Fibroblast of lung (primary cell): ENCODE measurements around the gene RSPH1. TPM values are rescaled to one million over a fixed set of nuclear protein-coding genes. Genes with fewer than 3 reads are reported as not detected.

ENCODE experiments used
- DNase-seq, 2 donors: peaks; one replicate each; pipeline versions ENCODE4 v3.0.0 to v3.0.0-alpha.2; 2010; ENCODE audit warnings: low read depth in 2 of 2
- H2AFZ ChIP-seq: 2 replicates; pipeline ENCODE4 v1.5.1; 2012; ENCODE audit warnings: low read length, control low read depth, inconsistent platforms
- H3K27ac ChIP-seq: 2 replicates; pipeline ENCODE4 v1.5.1; 2011; ENCODE audit warnings: low read length, control low read depth; ENCODE audit not compliant: insufficient read depth
- H3K27me3 ChIP-seq: 2 replicates; pipeline ENCODE4 v1.5.1; 2011; ENCODE audit warnings: mild to moderate bottlenecking, low read length; ENCODE audit not compliant: control insufficient read depth, insufficient read depth
- H3K36me3 ChIP-seq: 2 replicates; pipeline ENCODE4 v1.5.1; 2011; ENCODE audit warnings: low read length; ENCODE audit not compliant: control insufficient read depth, insufficient read depth
- H3K4me1 ChIP-seq: 2 replicates; pipeline ENCODE4 v1.5.1; 2011; ENCODE audit warnings: low read length; ENCODE audit not compliant: control insufficient read depth, insufficient read depth; ENCODE audit errors: extremely low read depth
- H3K4me2 ChIP-seq: 2 replicates; pipeline ENCODE4 v1.5.1; 2011; ENCODE audit warnings: low read length, control low read depth; ENCODE audit not compliant: insufficient read depth; ENCODE audit errors: extremely low read depth
- H3K4me3 ChIP-seq, 4 experiments: fragments of 200-600 bp in 1 of 4; sonication (generic) in 1 of 4; replicated peaks in 1 of 4; 2 replicates each; pipeline ENCODE4 v1.5.1; 2011 to 2016; ENCODE audit warnings: low read length in 4 of 4, low read depth in 3 of 4, mild to moderate bottlenecking in 3 of 4, control low read depth in 2 of 4, inconsistent platforms in 1 of 4, mixed read lengths in 1 of 4; ENCODE audit not compliant: insufficient read depth in 1 of 4; ENCODE audit errors: control extremely low read depth in 1 of 4
- H3K79me2 ChIP-seq: 2 replicates; pipeline ENCODE4 v1.5.1; 2012; ENCODE audit warnings: mild to moderate bottlenecking, low read length, inconsistent platforms; ENCODE audit not compliant: control insufficient read depth, insufficient read depth
- H3K9ac ChIP-seq: 2 replicates; pipeline ENCODE4 v1.5.1; 2011; ENCODE audit warnings: mild to moderate bottlenecking, low read length, control low read depth; ENCODE audit not compliant: insufficient read depth
- H3K9me3 ChIP-seq: 2 replicates; pipeline ENCODE4 v1.5.1; 2012; ENCODE audit warnings: low read depth, low read length; ENCODE audit not compliant: control insufficient read depth, insufficient read depth
- H4K20me1 ChIP-seq: 2 replicates; pipeline ENCODE4 v1.5.1; 2011; ENCODE audit warnings: low read length; ENCODE audit not compliant: control insufficient read depth, insufficient read depth; ENCODE audit errors: extremely low read depth
- EZH2 ChIP-seq: IDR thresholded peaks from 2 replicates; pipeline ENCODE4 v1.5.1; 2012; ENCODE audit warnings: low read length, control low read depth, mild to moderate bottlenecking; ENCODE audit errors: missing control alignments
- polyA plus RNA-seq, 2 donors: library from polyadenylated mRNA; depleted of rRNA in 1 of 2; stranded (reverse) in 1 of 2; unstranded in 1 of 2; fragments of >200 nt; gene quantifications; 2 replicates each; pipeline ENCODE4 v1.2.1, GENCODE V29; 2011 to 2012; ENCODE audit warnings: missing spikeins in 1 of 2
- total RNA-seq: library from RNA; depleted of rRNA; stranded (reverse); fragments of >200 nt; gene quantifications from 2 replicates; pipeline ENCODE4 v1.2.1, GENCODE V29; 2014
- TF ChIP-seq, protein P1 (sequence below), 2 donors: IDR thresholded peaks in 1 of 2; conservative IDR thresholded peaks in 1 of 2; 1 replicate in 1 of 2; 2 replicates in 1 of 2; pipeline ENCODE4 v1.5.1; 2011 to 2012; ENCODE audit warnings: low read length in 2 of 2, control low read depth in 1 of 2, inconsistent platforms in 1 of 2, low read depth in 1 of 2, mild to moderate bottlenecking in 1 of 2

Gene RSPH1
- total and polyA plus RNA-seq, 2 donors (not counting 1 experiment from before 2014, with no cell fraction given) = not detected

DNA sequence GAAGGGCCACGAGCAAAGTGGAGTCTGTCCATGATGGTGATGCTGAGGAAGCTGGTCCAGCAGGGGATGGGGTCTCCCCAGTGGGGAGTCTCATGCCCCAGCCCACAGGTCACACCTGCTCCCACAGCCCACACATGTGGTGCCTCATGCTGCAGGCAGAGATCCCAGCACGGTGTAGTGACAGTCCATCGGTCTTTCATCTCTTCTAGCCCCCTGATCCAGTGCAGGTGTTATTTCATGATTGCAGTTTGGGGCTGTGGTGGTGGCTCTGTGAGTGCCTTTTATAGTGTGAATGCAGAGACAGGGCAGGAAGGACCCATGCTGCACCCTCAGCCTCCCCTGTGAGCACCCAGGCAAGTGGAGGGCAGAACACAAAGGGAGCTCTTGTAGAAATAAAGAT is 47.3 kb downstream of the RSPH1 start:
- Histone ChIP-seq H3K4me1 (no peaks in the 10 kb centered on the region), H3K9ac (no peak overlapping the region), H3K27ac (no peak overlapping the region), H3K4me3 (no peak overlapping the region), H3K27me3 (no peaks in the 10 kb centered on the region), H4K20me1 (no peaks in the 10 kb centered on the region), H3K79me2 (no peaks in the 10 kb centered on the region), H2AFZ (no peak overlapping the region), H3K4me2 (no peak overlapping the region), H3K9me3 (no peaks in the 10 kb centered on the region), H3K36me3 (no peaks in the 10 kb centered on the region)
- TF ChIP-seq, protein P1, sequence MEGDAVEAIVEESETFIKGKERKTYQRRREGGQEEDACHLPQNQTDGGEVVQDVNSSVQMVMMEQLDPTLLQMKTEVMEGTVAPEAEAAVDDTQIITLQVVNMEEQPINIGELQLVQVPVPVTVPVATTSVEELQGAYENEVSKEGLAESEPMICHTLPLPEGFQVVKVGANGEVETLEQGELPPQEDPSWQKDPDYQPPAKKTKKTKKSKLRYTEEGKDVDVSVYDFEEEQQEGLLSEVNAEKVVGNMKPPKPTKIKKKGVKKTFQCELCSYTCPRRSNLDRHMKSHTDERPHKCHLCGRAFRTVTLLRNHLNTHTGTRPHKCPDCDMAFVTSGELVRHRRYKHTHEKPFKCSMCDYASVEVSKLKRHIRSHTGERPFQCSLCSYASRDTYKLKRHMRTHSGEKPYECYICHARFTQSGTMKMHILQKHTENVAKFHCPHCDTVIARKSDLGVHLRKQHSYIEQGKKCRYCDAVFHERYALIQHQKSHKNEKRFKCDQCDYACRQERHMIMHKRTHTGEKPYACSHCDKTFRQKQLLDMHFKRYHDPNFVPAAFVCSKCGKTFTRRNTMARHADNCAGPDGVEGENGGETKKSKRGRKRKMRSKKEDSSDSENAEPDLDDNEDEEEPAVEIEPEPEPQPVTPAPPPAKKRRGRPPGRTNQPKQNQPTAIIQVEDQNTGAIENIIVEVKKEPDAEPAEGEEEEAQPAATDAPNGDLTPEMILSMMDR (conservative IDR thresholded peaks at IDR 0.05 in 1 of 2, IDR thresholded peaks at IDR 0.05 in 1 of 2; ENCODE audit: low read depth in 1 of 2, low read length in 2 of 2) = no peak
- TF ChIP-seq EZH2 = no peak
- DNase-seq = no peak

DNA sequence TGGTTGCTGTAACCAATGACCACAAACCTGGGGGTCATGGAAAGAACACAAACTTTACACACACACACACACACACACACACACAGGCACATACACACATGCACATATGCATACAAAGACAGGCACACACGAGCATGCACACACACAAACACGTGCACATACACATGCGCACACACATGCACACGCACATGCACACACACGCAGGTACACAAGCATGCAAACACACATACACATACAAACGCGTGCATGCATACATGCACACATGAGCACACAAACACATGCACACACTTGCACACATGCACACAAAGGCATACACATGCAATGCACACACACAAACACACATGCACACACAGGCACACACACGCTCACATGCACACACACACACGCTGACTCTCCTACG is 48.3 kb downstream of the RSPH1 start:
- H3K4me2 ChIP-seq = no peak overlapping the region
- no peaks in the 10 kb centered on the region for H4K20me1 ChIP-seq
- H3K9me3 ChIP-seq = no peaks in the 10 kb centered on the region
- no peaks in the 10 kb centered on the region for H3K36me3 ChIP-seq
- no peaks in the 10 kb centered on the region for H3K27me3 ChIP-seq
- DNase-seq = no peak
- H3K79me2 ChIP-seq = no peaks in the 10 kb centered on the region
- H3K4me1 ChIP-seq = no peaks in the 10 kb centered on the region
- H3K9ac ChIP-seq = no peak overlapping the region
- H3K4me3 ChIP-seq = no peak overlapping the region
- no peak overlapping the region for H2AFZ ChIP-seq
- TF ChIP-seq EZH2 = no peak
- TF ChIP-seq, protein P1 (conservative IDR thresholded peaks at IDR 0.05 in 1 of 2, IDR thresholded peaks at IDR 0.05 in 1 of 2; ENCODE audit: low read depth in 1 of 2, low read length in 2 of 2) = no peak
- no peak overlapping the region for H3K27ac ChIP-seq

DNA sequence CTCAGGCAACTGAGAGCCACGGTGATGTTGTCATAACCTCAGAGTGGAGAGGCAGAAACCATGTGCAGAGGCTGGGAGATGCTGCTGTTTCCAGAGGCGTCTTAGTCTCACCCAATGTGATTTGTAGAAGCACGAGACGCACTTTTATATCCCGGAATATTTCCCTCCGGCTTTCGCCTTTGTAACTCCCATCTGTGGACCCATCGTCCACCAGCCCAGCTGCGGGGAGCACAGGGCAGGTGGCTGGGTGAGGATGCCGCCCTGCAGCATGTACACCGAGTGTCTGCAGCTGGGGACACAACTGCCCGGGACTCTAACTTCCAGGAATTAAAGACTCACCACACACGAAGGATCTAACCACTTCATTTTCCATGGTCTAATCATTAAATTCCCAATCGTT is 48.8 kb downstream of the RSPH1 start:
- no peak overlapping the region for H3K27ac ChIP-seq
- no peak overlapping the region for H3K4me3 ChIP-seq
- H2AFZ ChIP-seq = no peak overlapping the region
- H3K36me3 ChIP-seq = no peaks in the 10 kb centered on the region
- H3K4me2 ChIP-seq = no peak overlapping the region
- H3K9ac ChIP-seq = no peak overlapping the region
- no peak for DNase-seq
- H3K4me1 ChIP-seq = no peaks in the 10 kb centered on the region
- no peaks in the 10 kb centered on the region for H3K27me3 ChIP-seq
- TF ChIP-seq EZH2 = no peak
- TF ChIP-seq, protein P1 (conservative IDR thresholded peaks at IDR 0.05 in 1 of 2, IDR thresholded peaks at IDR 0.05 in 1 of 2; ENCODE audit: low read depth in 1 of 2, low read length in 2 of 2) = no peak
- H4K20me1 ChIP-seq = no peaks in the 10 kb centered on the region
- no peaks in the 10 kb centered on the region for H3K79me2 ChIP-seq
- H3K9me3 ChIP-seq = no peaks in the 10 kb centered on the region
